Activated CD4-positive, alpha-beta T cell treated with anti-CD3 and anti-CD28 coated beads for 36 hours (primary cell): ENCODE results near the gene KAT2B. TPM values are rescaled to one million over a fixed set of nuclear protein-coding genes. Genes with fewer than 3 reads are reported as not detected.

ENCODE experiments used
- ATAC-seq: fragments of 200-7000 bp; cut with Tn5 transposase; one replicate; pipeline ENCODE4 v1.10.0; 2021; ENCODE audit warnings: mild to moderate bottlenecking, moderate library complexity
- CTCF ChIA-PET: fragments of 350-600 bp; sonication (Branson Sonifier 250); formaldehyde crosslinking; loops from one replicate; lab custom pipeline; 2021; ENCODE audit warnings: antibody characterized with exemption; lab: Charles Lee
- POLR2A ChIA-PET: fragments of 350-600 bp; sonication (Branson Sonifier 250); formaldehyde crosslinking; loops from one replicate; lab custom pipeline; 2021; ENCODE audit warnings: antibody characterized with exemption, inconsistent platforms; lab: Charles Lee
- DNase-seq: peaks from one replicate; pipeline ENCODE4 v3.0.0-alpha.2; 2020
- H3K27ac Mint-ChIP-seq: one replicate; pipeline ENCODE4 v1.8.0; 2021; ENCODE audit warnings: mixed read lengths
- H3K27me3 Mint-ChIP-seq: one replicate; pipeline ENCODE4 v1.8.0; 2021; ENCODE audit warnings: mixed read lengths
- H3K36me3 Mint-ChIP-seq: one replicate; pipeline ENCODE4 v1.8.0; 2021; ENCODE audit warnings: low read depth, mixed read lengths
- H3K4me1 Mint-ChIP-seq: one replicate; pipeline ENCODE4 v1.8.0; 2021; ENCODE audit warnings: mixed read lengths
- H3K4me3 Mint-ChIP-seq: one replicate; pipeline ENCODE4 v1.8.0; 2021; ENCODE audit warnings: mild to moderate bottlenecking, moderate library complexity, mixed read lengths
- H3K9me3 Mint-ChIP-seq: one replicate; pipeline ENCODE4 v1.8.0; 2021; ENCODE audit warnings: low read depth, mixed read lengths
- intact Hi-C, 2 experiments: fragments of 100-400 bp; cut with DNase I in 1 of 2; cut with micrococcal nuclease in 1 of 2; formaldehyde crosslinking; loops; one replicate each; pipeline versions ENCODE4 v1.14.2 to v1.15.1; 2022 to 2024; cut with DNase I, micrococcal nuclease
- total RNA-seq, 2 experiments: library from RNA; stranded (reverse); gene quantifications; one replicate each; pipeline ENCODE4 v1.2.3, GENCODE V29; 2021

The KAT2B gene
- total RNA-seq, 2 experiments from 2014 or later, result 17.2 to 18.5 TPM

GRCh38 chr3:20125289-20125688, 85.0 kb downstream of the KAT2B start:
- CTCF ChIA-PET, result interaction anchor here (1.1 kb wide), 1 partner anchor 8 kb away, joined by 3 read pairs; no protein-coding TSS in a partner anchor
- H3K4me3 Mint-ChIP-seq, result no peak overlapping the region
- no peaks in the 10 kb centered on the region for H3K9me3 Mint-ChIP-seq
- no peak overlapping the region for H3K27ac Mint-ChIP-seq
- H3K27me3 Mint-ChIP-seq, result no peaks in the 10 kb centered on the region
- POLR2A ChIA-PET, result no interaction called here
- peaks cover 48% of the 10 kb centered on the region for H3K36me3 Mint-ChIP-seq
- no peaks in the 10 kb centered on the region for H3K4me1 Mint-ChIP-seq
- ATAC-seq (no peak), DNase-seq (no peak)
- intact Hi-C loops, result loop anchor here in 1 of 2 experiments (10.0 kb wide), 1 partner anchor 240 kb away; no protein-coding TSS in a partner anchor

GRCh38 chr3:20125897-20126296, 85.7 kb downstream of the KAT2B start:
- POLR2A ChIA-PET, result no interaction called here
- Mint-ChIP-seq H3K27ac (no peak overlapping the region), H3K36me3 (peaks cover 46% of the 10 kb centered on the region), H3K4me3 (no peak overlapping the region), H3K9me3 (no peaks in the 10 kb centered on the region), H3K27me3 (no peaks in the 10 kb centered on the region), H3K4me1 (no peaks in the 10 kb centered on the region)
- ATAC-seq (no peak), DNase-seq (no peak)
- intact Hi-C loops, result loop anchor here in 1 of 2 experiments (10.0 kb wide), 1 partner anchor 241 kb away; no protein-coding TSS in a partner anchor
- CTCF ChIA-PET, result interaction anchor here (0.7 kb wide), 1 partner anchor 33 kb away, joined by 3 read pairs; no protein-coding TSS in a partner anchor

DNA sequence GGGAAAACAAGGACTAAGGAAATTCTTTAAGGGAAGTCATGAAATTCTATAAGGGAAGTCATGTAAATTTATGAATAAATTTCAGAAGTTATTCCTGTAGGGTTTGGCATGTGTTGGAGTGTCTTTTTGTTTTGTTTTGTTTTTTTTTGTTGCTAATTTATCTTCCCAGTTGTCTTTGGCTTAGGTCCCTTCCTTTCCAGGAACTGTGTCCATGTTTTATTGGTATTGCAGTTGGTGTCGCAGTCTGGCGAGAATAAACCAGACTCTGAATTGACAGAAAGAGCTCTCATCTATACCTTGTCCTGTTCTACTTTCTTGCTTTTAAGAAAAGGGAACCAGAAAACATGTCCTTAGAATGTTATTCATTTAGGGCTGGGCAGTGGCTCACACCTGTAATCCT, 88.1 kb downstream of the KAT2B start:
- Mint-ChIP-seq H3K27me3 (no peaks in the 10 kb centered on the region), H3K27ac (no peak overlapping the region), H3K9me3 (no peaks in the 10 kb centered on the region), H3K36me3 (peaks cover 34% of the 10 kb centered on the region), H3K4me3 (no peak overlapping the region), H3K4me1 (no peaks in the 10 kb centered on the region)
- DNase-seq (no peak), ATAC-seq (no peak)
- CTCF ChIA-PET, result no interaction called here
- intact Hi-C loops, result loop anchor here in 1 of 2 experiments (10.0 kb wide), 1 partner anchor 244 kb away; no protein-coding TSS in a partner anchor
- POLR2A ChIA-PET, result no interaction called here

DNA sequence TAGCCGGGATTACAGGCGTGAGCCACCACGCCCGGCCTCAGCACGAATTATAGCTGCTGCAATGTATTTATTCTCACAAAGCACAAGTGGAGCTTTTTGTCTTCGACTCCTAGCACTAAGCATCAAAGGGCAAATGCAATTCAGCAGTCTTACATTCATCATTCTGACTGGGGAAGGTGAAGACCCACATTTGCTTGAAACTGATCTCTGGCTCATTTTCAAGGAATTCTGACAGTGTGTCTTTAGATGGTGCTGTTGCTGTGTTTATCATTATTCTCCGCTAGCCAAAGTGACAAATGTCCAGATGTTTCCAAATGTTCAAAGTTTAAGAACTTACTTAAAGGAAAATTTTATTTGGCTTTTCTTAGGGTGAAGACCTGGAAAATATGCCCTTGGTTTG, 89.9 kb downstream of the KAT2B start:
- DNase-seq (no peak), ATAC-seq (no peak)
- Mint-ChIP-seq H3K4me1 (no peaks in the 10 kb centered on the region), H3K27me3 (no peaks in the 10 kb centered on the region), H3K36me3 (peaks cover 24% of the 10 kb centered on the region), H3K9me3 (no peaks in the 10 kb centered on the region), H3K4me3 (no peak overlapping the region), H3K27ac (no peak overlapping the region)
- POLR2A ChIA-PET, result no interaction called here
- CTCF ChIA-PET, result no interaction called here
- intact Hi-C loops, result no loop called here

GRCh38 chr3:20136231-20136630, 96.0 kb downstream of the KAT2B start:
- peaks cover 17% of the 10 kb centered on the region for H3K36me3 Mint-ChIP-seq
- no peak overlapping the region for H3K27ac Mint-ChIP-seq
- ATAC-seq (no peak), DNase-seq (no peak)
- H3K27me3 Mint-ChIP-seq, result no peaks in the 10 kb centered on the region
- CTCF ChIA-PET, result no interaction called here
- POLR2A ChIA-PET, result no interaction called here
- no peaks in the 10 kb centered on the region for H3K4me1 Mint-ChIP-seq
- H3K4me3 Mint-ChIP-seq, result no peak overlapping the region
- no peaks in the 10 kb centered on the region for H3K9me3 Mint-ChIP-seq
- intact Hi-C loops, result no loop called here

DNA sequence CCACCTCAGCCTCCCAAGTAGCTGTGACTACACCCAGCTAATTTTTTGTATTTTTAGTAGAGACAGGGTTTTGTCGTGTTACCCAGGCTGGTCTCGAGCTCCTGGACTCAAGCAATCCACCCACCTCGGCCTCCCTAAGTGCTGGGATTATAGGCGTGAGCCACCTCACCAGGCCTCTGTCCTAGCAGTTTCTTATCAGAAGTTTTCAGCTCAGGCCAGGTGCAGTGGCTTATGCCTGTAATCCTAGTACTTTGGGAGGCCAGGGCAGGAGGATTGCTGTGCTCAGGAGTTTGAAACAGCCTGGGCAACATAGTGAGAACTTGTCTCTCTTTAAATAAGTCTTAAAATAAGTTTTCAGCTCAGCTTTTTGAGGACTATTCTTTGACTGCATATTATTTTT, 97.4 kb downstream of the KAT2B start:
- Mint-ChIP-seq H3K4me3 (no peak overlapping the region), H3K27ac (no peak overlapping the region), H3K9me3 (no peaks in the 10 kb centered on the region), H3K36me3 (peaks cover 22% of the 10 kb centered on the region), H3K27me3 (no peaks in the 10 kb centered on the region), H3K4me1 (no peaks in the 10 kb centered on the region)
- DNase-seq (no peak), ATAC-seq (no peak)
- CTCF ChIA-PET, result interaction anchor here (1.1 kb wide), 1 partner anchor 45 kb away, joined by 3 read pairs; no protein-coding TSS in a partner anchor
- POLR2A ChIA-PET, result no interaction called here
- intact Hi-C loops, result no loop called here

GRCh38 chr3:20140881-20141280, 100.6 kb downstream of the KAT2B start:
- H3K36me3 Mint-ChIP-seq, result peaks cover 31% of the 10 kb centered on the region
- ChIA-PET POLR2A (no interaction called here), CTCF (interaction anchor here (1.2 kb wide), 1 partner anchor 24 kb away, joined by 4 read pairs; no protein-coding TSS in a partner anchor)
- intact Hi-C loops, result no loop called here
- no peaks in the 10 kb centered on the region for H3K27me3 Mint-ChIP-seq
- H3K4me1 Mint-ChIP-seq, result no peaks in the 10 kb centered on the region
- ATAC-seq (no peak), DNase-seq (no peak)
- no peaks in the 10 kb centered on the region for H3K9me3 Mint-ChIP-seq
- H3K4me3 Mint-ChIP-seq, result no peak overlapping the region
- no peak overlapping the region for H3K27ac Mint-ChIP-seq

DNA sequence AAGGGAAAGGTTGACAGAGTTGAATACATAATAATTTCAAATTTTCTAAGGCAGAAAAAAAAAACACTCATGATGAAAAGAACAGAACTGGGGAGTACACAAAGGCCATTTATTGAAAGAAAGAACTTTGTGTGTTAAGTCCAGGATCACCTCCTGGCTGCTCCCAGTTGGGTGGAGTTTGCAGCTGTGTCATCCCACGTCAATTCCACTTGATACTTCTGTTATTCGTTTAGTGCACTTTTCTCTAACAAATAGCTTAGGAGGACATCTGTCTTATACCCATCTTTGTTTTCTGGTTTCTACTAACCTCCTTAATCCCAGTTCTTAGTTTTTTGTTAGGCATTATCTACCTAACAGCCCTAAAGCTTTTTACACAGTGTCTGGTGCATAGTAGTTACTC, 101.1 kb downstream of the KAT2B start:
- Mint-ChIP-seq H3K9me3 (no peaks in the 10 kb centered on the region), H3K4me1 (no peaks in the 10 kb centered on the region), H3K27me3 (no peaks in the 10 kb centered on the region), H3K4me3 (no peak overlapping the region), H3K36me3 (peaks cover 31% of the 10 kb centered on the region), H3K27ac (no peak overlapping the region)
- ChIA-PET CTCF (interaction anchor here (0.6 to 1.2 kb wide), 2 partner anchors 24 to 57 kb away, joined by 4 read pairs; no protein-coding TSS in a partner anchor), POLR2A (no interaction called here)
- no peak for ATAC-seq
- intact Hi-C loops, result no loop called here
- no peak for DNase-seq

- Mint-ChIP-seq H3K27ac (no peak overlapping the region), H3K36me3 (peaks cover 31% of the 10 kb centered on the region)
These were observed 101.6 kb downstream of the KAT2B start for GRCh38 chr3:20141851-20142250.

GRCh38 chr3:20142517-20142916, 102.3 kb downstream of the KAT2B start:
- peaks cover 31% of the 10 kb centered on the region for H3K36me3 Mint-ChIP-seq
- no peak overlapping the region for H3K4me3 Mint-ChIP-seq
- intact Hi-C loops, result no loop called here
- POLR2A ChIA-PET, result no interaction called here
- no peaks in the 10 kb centered on the region for H3K27me3 Mint-ChIP-seq
- H3K4me1 Mint-ChIP-seq, result no peaks in the 10 kb centered on the region
- CTCF ChIA-PET, result no interaction called here
- ATAC-seq (no peak), DNase-seq (no peak)
- H3K27ac Mint-ChIP-seq, result no peak overlapping the region
- no peaks in the 10 kb centered on the region for H3K9me3 Mint-ChIP-seq

More at GRCh38 chr3:20141851-20142250, 101.6 kb downstream of the KAT2B start:
- CTCF ChIA-PET, result interaction anchor here (0.6 to 1.2 kb wide), 2 partner anchors 23 to 57 kb away, joined by 4 read pairs; no protein-coding TSS in a partner anchor
- no peaks in the 10 kb centered on the region for H3K9me3 Mint-ChIP-seq
- no peak overlapping the region for H3K4me3 Mint-ChIP-seq
- H3K4me1 Mint-ChIP-seq, result no peaks in the 10 kb centered on the region
- no peaks in the 10 kb centered on the region for H3K27me3 Mint-ChIP-seq
- POLR2A ChIA-PET, result no interaction called here
- intact Hi-C loops, result no loop called here
- no peak for ATAC-seq
- no peak for DNase-seq

DNA sequence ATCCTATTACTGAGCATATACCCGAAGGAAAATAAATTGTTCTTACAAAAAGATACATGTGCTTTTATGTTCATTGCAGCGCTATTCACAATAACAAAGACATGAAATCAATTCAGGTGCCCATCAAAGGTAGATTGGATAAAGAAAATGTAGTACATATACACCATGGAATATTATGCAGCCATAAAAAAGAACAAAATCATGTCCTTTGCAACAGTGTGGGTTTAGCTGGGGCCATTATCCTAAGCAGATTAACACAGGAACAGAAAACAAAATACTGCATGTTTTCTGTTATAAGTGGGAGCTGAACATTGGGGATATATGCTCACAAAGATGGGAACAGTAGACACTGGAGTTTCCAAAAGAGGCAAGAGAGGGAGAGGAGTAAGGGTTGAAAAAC, 103.3 kb downstream of the KAT2B start:
- Mint-ChIP-seq H3K4me1 (no peaks in the 10 kb centered on the region), H3K4me3 (no peak overlapping the region), H3K36me3 (peaks cover 32% of the 10 kb centered on the region), H3K27me3 (no peaks in the 10 kb centered on the region), H3K9me3 (no peaks in the 10 kb centered on the region), H3K27ac (no peak overlapping the region)
- POLR2A ChIA-PET, result no interaction called here
- intact Hi-C loops, result no loop called here
- DNase-seq, result no peak
- no peak for ATAC-seq
- CTCF ChIA-PET, result no interaction called here

GRCh38 chr3:20145874-20146273, 105.6 kb downstream of the KAT2B start:
- DNase-seq (no peak), ATAC-seq (no peak)
- intact Hi-C loops, result no loop called here
- H3K4me1 Mint-ChIP-seq, result no peaks in the 10 kb centered on the region
- H3K27ac Mint-ChIP-seq, result no peak overlapping the region
- H3K36me3 Mint-ChIP-seq, result peaks cover 36% of the 10 kb centered on the region
- no peak overlapping the region for H3K4me3 Mint-ChIP-seq
- H3K27me3 Mint-ChIP-seq, result no peaks in the 10 kb centered on the region
- POLR2A ChIA-PET, result no interaction called here
- CTCF ChIA-PET, result no interaction called here
- no peaks in the 10 kb centered on the region for H3K9me3 Mint-ChIP-seq
